ENCODE results near the gene ADGRG2.

Gene ADGRG2

DNA sequence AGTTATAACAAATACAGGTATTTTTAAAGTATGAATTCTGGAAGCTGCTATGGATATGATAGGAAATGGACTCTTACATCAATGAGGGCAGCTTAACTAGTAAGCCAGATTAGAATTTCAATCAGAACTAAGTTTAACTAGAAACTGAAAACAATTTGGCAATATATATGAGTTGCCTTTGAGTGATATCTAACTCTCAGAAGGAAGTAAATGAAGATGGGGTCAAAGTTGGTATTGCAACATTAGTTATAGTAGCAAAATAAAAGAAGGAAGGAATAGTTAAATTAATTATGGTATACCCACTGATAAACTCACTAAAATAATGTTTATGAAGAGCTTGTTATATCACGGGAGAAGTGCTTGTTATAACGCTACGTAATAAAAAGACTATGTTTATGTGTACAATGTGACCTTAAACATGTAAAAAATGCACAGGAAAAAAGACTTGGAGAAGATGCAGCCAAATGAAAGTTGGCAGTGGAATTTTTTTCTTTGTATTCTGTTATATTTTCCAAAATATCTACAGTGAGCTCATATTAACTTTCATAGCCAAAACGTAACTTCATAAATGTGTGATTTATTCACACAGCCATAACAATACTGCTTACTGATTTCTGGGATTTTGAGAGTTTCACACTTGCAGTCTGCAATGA is 172.9 kb downstream of the ADGRG2 start:
- DNase-seq = no peak

DNA sequence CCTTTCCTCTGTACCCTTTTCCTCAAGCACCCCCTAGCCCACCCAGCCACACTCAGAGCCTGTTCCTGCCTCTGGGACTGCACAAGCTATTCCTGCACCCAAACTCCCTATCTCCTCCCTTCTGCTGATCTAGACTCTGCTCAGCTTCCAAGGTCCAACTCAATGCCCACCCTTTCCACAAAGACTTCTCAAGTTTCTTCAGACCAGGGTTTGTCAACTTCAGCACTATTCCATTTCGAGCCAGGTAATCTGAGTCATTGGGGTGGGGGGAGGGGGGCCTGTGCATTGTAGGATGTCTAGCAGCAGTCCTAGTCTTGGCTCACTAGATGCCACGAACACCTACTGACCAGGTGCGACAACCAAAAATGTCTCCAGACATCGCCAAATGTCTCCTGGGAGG is 175.7 kb downstream of the ADGRG2 start:
- DNase-seq = no peak

DNA sequence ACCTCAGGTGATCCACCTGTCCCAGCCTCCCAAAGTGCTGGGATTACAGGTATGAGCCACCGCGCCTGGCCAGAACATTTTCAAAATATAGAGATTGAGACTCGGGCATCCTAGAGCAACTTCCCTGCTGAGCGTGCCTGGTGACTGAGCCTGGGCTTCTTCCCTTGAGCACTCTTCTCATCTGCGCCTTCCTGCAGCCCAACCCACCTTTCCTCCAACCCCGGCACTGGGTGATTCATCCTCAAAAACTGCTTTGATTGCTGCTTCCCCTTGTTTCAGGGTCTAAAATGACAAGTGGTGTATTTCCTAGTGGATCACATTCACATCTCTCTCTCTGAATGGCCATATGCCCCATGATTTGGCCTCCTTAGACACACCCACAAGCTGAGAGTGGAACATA is 176.1 kb downstream of the ADGRG2 start:
- no peak for DNase-seq

DNA sequence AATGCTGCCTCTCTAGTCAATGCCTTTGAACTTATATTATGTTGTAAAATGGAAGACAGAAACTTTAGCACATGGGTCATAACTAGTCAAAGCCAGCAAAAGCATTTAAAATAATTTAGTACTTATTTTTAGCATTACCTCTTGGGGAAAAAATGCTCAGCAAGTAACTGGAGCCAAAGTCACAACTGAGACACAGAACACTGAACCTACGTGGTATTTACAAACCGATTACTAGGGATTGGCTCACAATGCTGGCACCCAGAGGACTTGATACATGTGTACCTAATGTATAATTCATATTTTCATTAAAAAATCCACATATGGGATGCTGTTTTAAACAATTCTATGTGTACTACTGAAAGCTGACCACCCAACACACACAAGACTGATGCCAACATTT is 176.8 kb downstream of the ADGRG2 start:
- no peak for DNase-seq

DNA sequence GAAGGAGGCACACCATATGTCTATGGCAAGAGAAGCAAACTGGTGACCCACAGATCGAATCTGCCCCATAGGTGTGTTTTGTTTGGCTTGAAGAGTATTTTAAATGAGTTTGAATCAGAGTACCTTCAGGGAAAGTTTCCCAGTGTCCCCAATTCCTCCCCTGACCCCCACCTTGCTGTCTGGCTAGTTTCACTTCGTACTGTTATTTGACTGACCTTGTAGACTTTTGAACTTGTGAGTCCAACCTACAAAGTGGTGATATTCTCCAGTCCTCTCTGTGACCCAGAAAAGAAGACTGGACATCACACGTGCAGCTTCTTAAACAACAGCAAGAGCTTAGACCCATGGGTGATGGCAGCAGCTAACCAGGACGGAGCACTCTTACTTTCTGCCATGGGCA is 177.8 kb downstream of the ADGRG2 start:
- DNase-seq = no peak

DNA sequence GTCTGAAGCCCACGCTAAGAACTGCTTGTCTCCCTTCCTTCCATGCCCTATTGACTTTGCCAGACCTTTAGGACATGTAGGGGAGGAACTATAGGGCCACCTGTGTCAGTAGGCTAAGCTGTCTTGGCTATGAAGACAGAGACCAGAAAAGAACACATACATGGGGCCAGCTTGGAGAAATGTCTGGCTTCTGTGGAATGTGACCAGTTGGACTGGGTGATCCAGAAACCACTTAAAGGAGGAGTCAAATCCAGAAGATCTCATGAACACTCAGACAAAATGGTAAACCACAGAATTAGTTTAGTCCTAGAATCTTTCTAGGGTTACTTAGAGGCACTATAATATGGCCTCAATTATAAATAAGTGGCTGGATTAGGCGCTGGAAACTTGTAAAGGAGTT is 180.4 kb downstream of the ADGRG2 start:
- DNase-seq = no peak
